Measurements from ENCODE around the gene TJP1.

- TF ChIP-seq CTCF (conservative IDR thresholded peaks at IDR 0.05) (no peak), EZH2 (IDR thresholded peaks at IDR 0.05; ENCODE audit: low read depth) (no peak)
Observed at GRCh38 chr15:29842290-29842689, 20.0 kb upstream of the TJP1 start.

Data from PC-9 (cell line).